CD14-positive monocyte (primary cell): ENCODE results near the gene SLCO4A1. TPM values are rescaled to one million over a fixed set of nuclear protein-coding genes. Genes with fewer than 3 reads are reported as not detected.
A peak's percentile ranks its signal among the peaks of the same experiment; 100 is the strongest.

Source experiments
- DNase-seq, 3 donors: peaks; one replicate each; pipeline ENCODE4 v3.0.0-alpha.2; 2011 to 2022
- H2AFZ ChIP-seq: 2 replicates; pipeline ENCODE4 v1.6.0; 2012; ENCODE audit warnings: mild to moderate bottlenecking, low read depth, low read length, inconsistent platforms; ENCODE audit not compliant: insufficient read depth, poor library complexity, severe bottlenecking
- H3K27ac ChIP-seq, 2 donors: 1 replicate in 1 of 2; 2 replicates in 1 of 2; pipeline ENCODE4 v1.5.1; 2012 to 2013; ENCODE audit warnings: low read length in 2 of 2, control low read depth in 1 of 2, inconsistent platforms in 1 of 2, low read depth in 1 of 2, mild to moderate bottlenecking in 1 of 2
- H3K27me3 ChIP-seq, 2 donors: one replicate each; pipeline versions ENCODE4 v1.6.0 to v1.6.1; 2011 to 2013; ENCODE audit warnings: low read length in 2 of 2; ENCODE audit not compliant: control insufficient read depth in 2 of 2, insufficient read depth in 2 of 2
- H3K36me3 ChIP-seq, 2 donors: replicated peaks in 1 of 2; 1 replicate in 1 of 2; 2 replicates in 1 of 2; pipeline versions ENCODE4 v1.5.1 to v1.6.1; 2012 to 2013; ENCODE audit warnings: low read length in 2 of 2, control low read depth in 1 of 2, inconsistent platforms in 1 of 2, mild to moderate bottlenecking in 1 of 2; ENCODE audit not compliant: insufficient read depth in 2 of 2, control insufficient read depth in 1 of 2
- H3K4me1 ChIP-seq, 2 donors: 1 replicate in 1 of 2; 2 replicates in 1 of 2; pipeline versions ENCODE4 v1.5.1 to v1.6.1; 2012 to 2013; ENCODE audit warnings: low read length in 2 of 2, control low read depth in 1 of 2, inconsistent platforms in 1 of 2, mild to moderate bottlenecking in 1 of 2, moderate library complexity in 1 of 2; ENCODE audit not compliant: insufficient read depth in 2 of 2, control insufficient read depth in 1 of 2
- H3K4me2 ChIP-seq: replicated peaks from 2 replicates; pipeline ENCODE3; 2012; ENCODE audit warnings: low read length, moderate library complexity, mild to moderate bottlenecking; ENCODE audit not compliant: poor library complexity, severe bottlenecking; ENCODE audit errors: extremely low read depth
- H3K4me3 ChIP-seq, 3 experiments: fragments of 200-600 bp in 1 of 3; sonication (generic) in 1 of 3; replicated peaks in 1 of 3; 1 replicate in 2 of 3; 2 replicates in 1 of 3; pipeline ENCODE4 v1.5.1; 2011 to 2013; ENCODE audit warnings: low read length in 3 of 3, mild to moderate bottlenecking in 3 of 3, control low read depth in 2 of 3, low read depth in 2 of 3, inconsistent platforms in 1 of 3, moderate library complexity in 1 of 3
- H3K79me2 ChIP-seq: 2 replicates; pipeline ENCODE4 v1.6.0; 2012; ENCODE audit warnings: mild to moderate bottlenecking, control low read depth, inconsistent platforms, low read length, moderate library complexity; ENCODE audit not compliant: insufficient read depth
- H3K9ac ChIP-seq: 2 replicates; pipeline ENCODE4 v1.6.0; 2017; ENCODE audit warnings: low read length, mild to moderate bottlenecking; ENCODE audit not compliant: insufficient read depth, poor library complexity, severe bottlenecking
- H3K9me3 ChIP-seq, 2 donors: replicated peaks in 1 of 2; 1 replicate in 1 of 2; 2 replicates in 1 of 2; pipeline versions ENCODE4 v1.5.1 to v1.6.1; 2012 to 2013; ENCODE audit warnings: low read length in 2 of 2, control low read depth in 1 of 2; ENCODE audit not compliant: control insufficient read depth in 1 of 2, insufficient read depth in 1 of 2
- H4K20me1 ChIP-seq: 2 replicates; pipeline ENCODE4 v1.6.0; 2012; ENCODE audit warnings: mild to moderate bottlenecking, low read length, control low read depth, moderate library complexity; ENCODE audit not compliant: insufficient read depth
- H3K27ac Mint-ChIP-seq, 7 donors: one replicate each; pipeline ENCODE4 v1.8.0; 2020; ENCODE audit warnings: mild to moderate bottlenecking in 7 of 7, mixed read lengths in 7 of 7, moderate library complexity in 6 of 7, inconsistent platforms in 2 of 7
- H3K27me3 Mint-ChIP-seq, 3 donors: one replicate each; pipeline ENCODE4 v1.8.0; 2021 to 2022; ENCODE audit warnings: low read depth in 3 of 3, mild to moderate bottlenecking in 3 of 3, mixed read lengths in 3 of 3, moderate library complexity in 3 of 3, inconsistent platforms in 1 of 3
- H3K36me3 Mint-ChIP-seq, 2 donors: one replicate each; pipeline ENCODE4 v1.8.0; 2020; ENCODE audit warnings: mixed read lengths in 2 of 2, inconsistent platforms in 1 of 2, mild to moderate bottlenecking in 1 of 2
- H3K4me1 Mint-ChIP-seq: one replicate; pipeline ENCODE4 v1.8.0; 2020; ENCODE audit warnings: mild to moderate bottlenecking, mixed read lengths
- H3K4me3 Mint-ChIP-seq, 2 donors: one replicate each; pipeline ENCODE4 v1.8.0; 2020; ENCODE audit warnings: mild to moderate bottlenecking in 2 of 2, mixed read lengths in 2 of 2, moderate library complexity in 1 of 2
- H3K9me3 Mint-ChIP-seq, 7 donors: one replicate each; pipeline ENCODE4 v1.8.0; 2020 to 2022; ENCODE audit warnings: mixed read lengths in 7 of 7, mild to moderate bottlenecking in 6 of 7, moderate library complexity in 6 of 7, inconsistent platforms in 2 of 7
- CTCF ChIP-seq: fragments of 200-600 bp; IDR thresholded peaks from one replicate; pipeline ENCODE4 v1.8.0; 2022; ENCODE audit warnings: antibody characterized with exemption, mild to moderate bottlenecking
- WGBS: methylation state at CpG from one replicate; pipeline ENCODE4 v1.1.5; 2013; ENCODE audit warnings: missing lambda C conversion rate; ENCODE audit not compliant: insufficient coverage; 5-methylcytosine and 5-hydroxymethylcytosine counted together
- intact Hi-C, 2 donors: fragments of 100-400 bp; cut with micrococcal nuclease; formaldehyde crosslinking; loops; one replicate each; pipeline versions ENCODE4 v1.15.0 to v1.15.1; 2023
- polyA plus RNA-seq, 3 donors: library from polyadenylated mRNA; depleted of rRNA in 1 of 3; unstranded in 2 of 3; stranded (reverse) in 1 of 3; fragments of 300-500 nt in 2 of 3; fragments of >200 nt in 1 of 3; fragmentation: Illumina TruSeq in 2 of 3; gene quantifications; 1 replicate in 2 of 3; 2 replicates in 1 of 3; pipeline ENCODE4 v1.2.3, GENCODE V29; 2012 to 2021

SLCO4A1 gene
- polyA plus RNA-seq, 3 donors, result 0.05 to 0.42 (median 0.26) TPM

- Histone ChIP-seq H3K27ac (no peak overlapping the region), H3K79me2 (no peaks in the 10 kb centered on the region), H3K4me1 (peaks cover 39 to 81% of the 10 kb centered on the region in 2 donors), H3K9ac (no peak overlapping the region), H3K4me3 (no peak overlapping the region), H3K9me3 (no peaks in the 10 kb centered on the region), H2AFZ (no peak overlapping the region), H3K4me2 (no peak overlapping the region), H4K20me1 (no peaks in the 10 kb centered on the region), H3K27me3 (no peaks in the 10 kb centered on the region), H3K36me3 (no peaks in the 10 kb centered on the region)
- DNase-seq, result no peak
- Mint-ChIP-seq H3K9me3 (peaks cover 0 to 6% (median 0%) of the 10 kb centered on the region in 7 donors), H3K4me3 (no peak overlapping the region), H3K27ac (no peak overlapping the region), H3K27me3 (peaks cover 0 to 3% (median 1%) of the 10 kb centered on the region in 3 donors), H3K4me1 (peaks cover 61% of the 10 kb centered on the region), H3K36me3 (peaks cover 2 to 4% of the 10 kb centered on the region in 2 donors)
- no peak for TF ChIP-seq CTCF
- WGBS, result 89% methylated on average over 9 of the region's 14 CpGs
- intact Hi-C loops, result no loop called here
Observed at GRCh38 chr20:62670156-62670555, 27.9 kb downstream of the SLCO4A1 start.

- Histone ChIP-seq H2AFZ (no peak overlapping the region), H3K36me3 (no peaks in the 10 kb centered on the region), H4K20me1 (no peaks in the 10 kb centered on the region), H3K27me3 (no peaks in the 10 kb centered on the region), H3K9ac (no peak overlapping the region), H3K79me2 (no peaks in the 10 kb centered on the region), H3K4me2 (no peak overlapping the region), H3K4me3 (no peak overlapping the region), H3K27ac (no peak overlapping the region), H3K4me1 (peaks cover 48 to 90% of the 10 kb centered on the region in 2 donors), H3K9me3 (no peaks in the 10 kb centered on the region)
- Mint-ChIP-seq H3K4me3 (peak overlapping the region in 1 of 2 donors; percentile 39), H3K36me3 (peaks cover 2 to 4% of the 10 kb centered on the region in 2 donors), H3K27me3 (peaks cover 0 to 3% (median 2%) of the 10 kb centered on the region in 3 donors), H3K9me3 (peaks cover 0 to 6% (median 0%) of the 10 kb centered on the region in 7 donors), H3K27ac (peak overlapping the region in 1 of 7 donors; percentile 86), H3K4me1 (peaks cover 70% of the 10 kb centered on the region)
- DNase-seq, result no peak
- 89% methylated on average over 13 of the region's 17 CpGs for WGBS
- intact Hi-C loops, result no loop called here
- no peak for TF ChIP-seq CTCF
Observed at GRCh38 chr20:62670998-62671397, 28.7 kb downstream of the SLCO4A1 start.
